CD4-positive, CD25-positive, alpha-beta regulatory T cell (primary cell): ENCODE data around the gene CDC7. TPM values are rescaled to one million over a fixed set of nuclear protein-coding genes. Genes with fewer than 3 reads are reported as not detected.

Source experiments
- ATAC-seq, 2 donors: fragments of 150-1000 bp; cut with Tn5 transposase; one replicate each; pipeline ENCODE4 v1.10.0; 2021; ENCODE audit warnings: low read depth in 2 of 2, moderate number of reproducible peaks in 2 of 2, moderate library complexity in 1 of 2
- DNase-seq, 3 donors: peaks; one replicate each; pipeline versions ENCODE4 v3.0.0 to v3.0.0-alpha.2; 2012 to 2022; ENCODE audit warnings: mixed read lengths in 1 of 3
- H3K27ac ChIP-seq: one replicate; pipeline ENCODE4 v1.7.0; 2013; ENCODE audit warnings: mild to moderate bottlenecking, low read length; ENCODE audit not compliant: insufficient read depth, poor library complexity, severe bottlenecking
- H3K27me3 ChIP-seq: one replicate; pipeline ENCODE4 v1.7.0; 2013; ENCODE audit warnings: low read length; ENCODE audit not compliant: control insufficient read depth, insufficient read depth
- H3K36me3 ChIP-seq: one replicate; pipeline ENCODE4 v1.7.0; 2013; ENCODE audit warnings: mild to moderate bottlenecking, low read length, moderate library complexity; ENCODE audit not compliant: control insufficient read depth, insufficient read depth
- H3K4me1 ChIP-seq: 2 replicates; pipeline ENCODE4 v1.7.0; 2013; ENCODE audit warnings: mild to moderate bottlenecking, low read length; ENCODE audit not compliant: insufficient read depth, control insufficient read depth, poor library complexity, severe bottlenecking
- H3K4me3 ChIP-seq: one replicate; pipeline ENCODE4 v1.7.0; 2013; ENCODE audit warnings: low read depth, mild to moderate bottlenecking, low read length, moderate library complexity
- H3K9me3 ChIP-seq, 2 experiments: 1 replicate in 1 of 2; 2 replicates in 1 of 2; pipeline ENCODE4 v1.7.0; 2013; ENCODE audit warnings: low read length in 2 of 2, mild to moderate bottlenecking in 1 of 2, moderate library complexity in 1 of 2; ENCODE audit not compliant: control insufficient read depth in 2 of 2
- H3K27ac Mint-ChIP-seq, 3 donors: one replicate each; pipeline ENCODE4 v1.8.0; 2020 to 2022; ENCODE audit warnings: mild to moderate bottlenecking in 3 of 3, mixed read lengths in 3 of 3, moderate library complexity in 2 of 3
- H3K27me3 Mint-ChIP-seq: one replicate; pipeline ENCODE4 v1.8.0; 2022; ENCODE audit warnings: mild to moderate bottlenecking, mixed read lengths
- H3K36me3 Mint-ChIP-seq: one replicate; pipeline ENCODE4 v1.8.0; 2020; ENCODE audit warnings: mixed read lengths
- H3K4me1 Mint-ChIP-seq, 4 donors: one replicate each; pipeline ENCODE4 v1.8.0; 2020 to 2022; ENCODE audit warnings: mixed read lengths in 4 of 4, mild to moderate bottlenecking in 1 of 4
- H3K4me3 Mint-ChIP-seq, 4 donors: one replicate each; pipeline ENCODE4 v1.8.0; 2020 to 2022; ENCODE audit warnings: mild to moderate bottlenecking in 4 of 4, mixed read lengths in 4 of 4, moderate library complexity in 3 of 4
- H3K9me3 Mint-ChIP-seq, 7 donors: one replicate each; pipeline ENCODE4 v1.8.0; 2020 to 2022; ENCODE audit warnings: mixed read lengths in 7 of 7, mild to moderate bottlenecking in 3 of 7, moderate library complexity in 2 of 7
- polyA plus RNA-seq, 4 donors: library from polyadenylated mRNA; unstranded; fragments of 300-500 nt; fragmentation: Illumina TruSeq; gene quantifications; one replicate each; pipeline ENCODE4 v1.2.3, GENCODE V29; 2021
- total RNA-seq: library from RNA; stranded (reverse); gene quantifications from one replicate; pipeline ENCODE4 v1.2.3, GENCODE V29; 2022

The CDC7 gene
- total and polyA plus RNA-seq, 5 donors from 2014 or later, result 3.9 to 7.9 (median 6.2) TPM

- Mint-ChIP-seq H3K36me3 (peaks cover under 1% of the 10 kb centered on the region), H3K9me3 (peaks cover 0 to 2% (median 0%) of the 10 kb centered on the region in 7 donors)
- no peak for ATAC-seq
Measured at GRCh38 chr1:91568261-91568660, 67.6 kb downstream of the CDC7 start.

GRCh38 chr1:91569411-91570119 is 68.9 kb downstream of the CDC7 start:
- Mint-ChIP-seq H3K27ac (peak overlapping the region; percentile 24 to 79 (median 37)), H3K36me3 (peaks cover 3% of the 10 kb centered on the region), H3K27me3 (no peaks in the 10 kb centered on the region), H3K9me3 (peaks cover 0 to 2% (median 0%) of the 10 kb centered on the region in 7 donors), H3K4me3 (no peak overlapping the region), H3K4me1 (peaks cover 0 to 10% (median 4%) of the 10 kb centered on the region in 4 donors)
- Histone ChIP-seq H3K4me1 (no peaks in the 10 kb centered on the region), H3K9me3 (no peaks in the 10 kb centered on the region), H3K27me3 (no peaks in the 10 kb centered on the region), H3K4me3 (no peak overlapping the region), H3K36me3 (no peaks in the 10 kb centered on the region), H3K27ac (no peak overlapping the region)
- DNase-seq (no peak), ATAC-seq (no peak)

More at GRCh38 chr1:91568261-91568660, 67.6 kb downstream of the CDC7 start:
- peaks cover 0 to 10% (median 4%) of the 10 kb centered on the region in 4 donors for H3K4me1 Mint-ChIP-seq
- H3K27ac Mint-ChIP-seq, result no peak overlapping the region
- no peaks in the 10 kb centered on the region for H3K4me1 ChIP-seq
- no peaks in the 10 kb centered on the region for H3K27me3 Mint-ChIP-seq
- no peaks in the 10 kb centered on the region for H3K9me3 ChIP-seq
- no peak overlapping the region for H3K4me3 Mint-ChIP-seq
- no peaks in the 10 kb centered on the region for H3K27me3 ChIP-seq
- H3K4me3 ChIP-seq, result no peak overlapping the region
- H3K27ac ChIP-seq, result no peak overlapping the region
- no peaks in the 10 kb centered on the region for H3K36me3 ChIP-seq
- no peak for DNase-seq

- H3K9me3 Mint-ChIP-seq, result peaks cover 0 to 2% (median 0%) of the 10 kb centered on the region in 7 donors
- no peak overlapping the region for H3K4me3 ChIP-seq
- peaks cover 0 to 10% (median 4%) of the 10 kb centered on the region in 4 donors for H3K4me1 Mint-ChIP-seq
- H3K27ac ChIP-seq, result no peak overlapping the region
- ATAC-seq (no peak), DNase-seq (no peak)
- H3K4me3 Mint-ChIP-seq, result no peak overlapping the region
- no peaks in the 10 kb centered on the region for H3K27me3 Mint-ChIP-seq
- no peaks in the 10 kb centered on the region for H3K9me3 ChIP-seq
- H3K4me1 ChIP-seq, result no peaks in the 10 kb centered on the region
- H3K36me3 Mint-ChIP-seq, result peaks cover 3% of the 10 kb centered on the region
- no peaks in the 10 kb centered on the region for H3K36me3 ChIP-seq
- H3K27me3 ChIP-seq, result no peaks in the 10 kb centered on the region
- peak overlapping the region in 1 of 3 donors; percentile 37 for H3K27ac Mint-ChIP-seq
Measured at GRCh38 chr1:91570120-91570448, 69.4 kb downstream of the CDC7 start.

- H3K4me3 ChIP-seq, result no peak overlapping the region
- Mint-ChIP-seq H3K4me1 (peaks cover 6 to 15% (median 11%) of the 10 kb centered on the region in 4 donors), H3K9me3 (no peaks in the 10 kb centered on the region), H3K27ac (peak overlapping the region in 1 of 3 donors; percentile 78), H3K36me3 (peaks cover 3% of the 10 kb centered on the region), H3K4me3 (no peak overlapping the region), H3K27me3 (peaks cover 4% of the 10 kb centered on the region)
- H3K9me3 ChIP-seq, result no peaks in the 10 kb centered on the region
- no peaks in the 10 kb centered on the region for H3K4me1 ChIP-seq
- ATAC-seq (no peak), DNase-seq (no peak)
- H3K36me3 ChIP-seq, result no peaks in the 10 kb centered on the region
- H3K27ac ChIP-seq, result no peak overlapping the region
- H3K27me3 ChIP-seq, result no peaks in the 10 kb centered on the region
Measured at GRCh38 chr1:91572044-91572443, 71.4 kb downstream of the CDC7 start.

Other genes starting within 250 kb of the CDC7 start
- gene HFM1, start 96.0 kb upstream of the CDC7 start, total RNA-seq, result not detected
- not detected for gene HFM1, start 96.0 kb upstream of the CDC7 start, polyA plus RNA-seq